GM18909 (cell line): Measurements from ENCODE around the gene TYK2.
A peak's percentile ranks its signal among the peaks of the same experiment; 100 is the strongest.
"Not testable (repeated sequence)": the region's sequence is repeated elsewhere in the genome, so short reads cannot be mapped to it uniquely, and the experiment has no call there.

Experiments
- ATAC-seq: cut with Tn5 transposase; IDR thresholded peaks from one replicate; pipeline ENCODE4 v1.9.1; 2021; ENCODE audit warnings: mild to moderate bottlenecking; ENCODE audit not compliant: unreplicated experiment, poor library complexity

TYK2 gene

GRCh38 chr19:10380313-10381102 lies at the start of gene TYK2:
TYK2 (minus strand) TSS chr19:10380572; CDS start chr19:10378406, 2,166 bp downstream.
- ATAC-seq, result peak; percentile 92

DNA sequence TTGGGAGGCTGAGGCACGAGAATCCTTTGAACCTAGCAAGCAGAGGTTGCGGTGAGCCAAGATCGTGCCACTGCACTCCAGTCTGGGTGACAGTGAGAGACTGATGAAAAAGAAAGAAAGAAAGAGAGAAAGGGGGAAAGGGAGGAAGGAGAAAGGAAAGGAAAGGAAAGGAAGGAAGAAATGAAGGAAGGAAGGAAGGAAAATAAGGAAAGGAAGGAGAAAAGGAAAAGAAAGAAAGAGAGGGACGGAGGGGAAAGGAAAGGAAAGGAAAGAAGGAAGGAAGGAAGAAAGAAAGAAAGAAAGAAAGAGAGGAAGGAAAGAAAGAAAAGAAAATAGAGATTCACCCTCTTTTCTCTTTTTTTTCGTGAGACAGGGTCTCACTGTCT lies 48.6 kb upstream of the TYK2 start:
- ATAC-seq, result no peak

- no peak for ATAC-seq
Observed at GRCh38 chr19:10427169-10427568, 46.8 kb upstream of the TYK2 start.

DNA sequence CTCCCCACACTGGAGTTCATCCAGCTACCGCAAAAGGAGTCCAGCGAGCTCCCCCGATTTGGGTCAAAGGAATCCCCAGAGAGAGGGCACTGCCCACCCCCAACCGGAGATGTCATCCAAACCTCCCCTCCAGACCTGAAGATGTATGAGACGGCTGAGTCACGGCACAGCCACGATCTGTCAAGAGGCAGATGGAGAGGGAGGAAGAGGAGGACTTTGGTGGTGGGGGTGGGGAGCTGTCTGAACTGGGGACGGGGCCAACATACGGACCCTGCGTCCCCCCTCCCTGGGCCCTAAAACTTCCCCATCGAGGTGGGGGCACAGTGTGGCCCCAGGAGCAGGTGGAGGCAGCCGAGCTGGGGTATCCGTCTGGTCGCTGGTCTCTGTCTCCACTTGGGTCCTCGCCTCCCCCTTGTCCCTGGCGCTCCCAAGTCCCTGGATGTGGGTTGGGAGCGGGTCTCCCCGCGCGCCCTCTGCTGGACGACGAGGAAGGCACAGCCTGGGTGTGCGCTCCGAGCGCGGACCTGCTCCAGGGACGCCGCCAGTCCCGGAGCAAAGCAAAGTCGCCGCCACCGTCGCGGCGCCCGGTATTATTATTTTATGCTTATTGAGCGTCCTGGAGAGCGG lies 43.8 kb upstream of the TYK2 start:
- no peak for ATAC-seq

GRCh38 chr19:10422846-10423245 lies 42.5 kb upstream of the TYK2 start:
- ATAC-seq, result no peak

DNA sequence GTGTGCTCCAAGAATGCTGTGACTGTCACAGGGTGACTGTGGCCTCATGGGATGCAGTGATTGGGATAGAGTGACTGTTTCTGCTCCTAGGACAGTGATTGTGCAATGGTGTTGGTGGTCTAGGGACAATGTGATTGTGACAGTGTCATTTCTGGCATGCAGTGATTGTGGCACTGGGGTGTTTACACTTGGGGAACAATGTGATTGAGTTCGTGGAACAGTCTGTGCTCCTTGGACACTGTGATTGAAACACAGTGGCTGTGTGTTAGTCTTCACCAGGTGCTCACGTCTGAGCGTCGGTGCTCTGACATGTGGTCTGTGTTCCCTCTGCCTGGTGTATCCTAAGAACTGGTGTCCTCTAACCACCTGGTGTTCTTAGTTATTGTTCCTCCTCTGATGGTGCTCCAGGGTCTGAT lies 41.7 kb upstream of the TYK2 start:
- ATAC-seq, result no peak

- no peak for ATAC-seq
Observed at GRCh38 chr19:10421240-10422045, 41.1 kb upstream of the TYK2 start.

DNA sequence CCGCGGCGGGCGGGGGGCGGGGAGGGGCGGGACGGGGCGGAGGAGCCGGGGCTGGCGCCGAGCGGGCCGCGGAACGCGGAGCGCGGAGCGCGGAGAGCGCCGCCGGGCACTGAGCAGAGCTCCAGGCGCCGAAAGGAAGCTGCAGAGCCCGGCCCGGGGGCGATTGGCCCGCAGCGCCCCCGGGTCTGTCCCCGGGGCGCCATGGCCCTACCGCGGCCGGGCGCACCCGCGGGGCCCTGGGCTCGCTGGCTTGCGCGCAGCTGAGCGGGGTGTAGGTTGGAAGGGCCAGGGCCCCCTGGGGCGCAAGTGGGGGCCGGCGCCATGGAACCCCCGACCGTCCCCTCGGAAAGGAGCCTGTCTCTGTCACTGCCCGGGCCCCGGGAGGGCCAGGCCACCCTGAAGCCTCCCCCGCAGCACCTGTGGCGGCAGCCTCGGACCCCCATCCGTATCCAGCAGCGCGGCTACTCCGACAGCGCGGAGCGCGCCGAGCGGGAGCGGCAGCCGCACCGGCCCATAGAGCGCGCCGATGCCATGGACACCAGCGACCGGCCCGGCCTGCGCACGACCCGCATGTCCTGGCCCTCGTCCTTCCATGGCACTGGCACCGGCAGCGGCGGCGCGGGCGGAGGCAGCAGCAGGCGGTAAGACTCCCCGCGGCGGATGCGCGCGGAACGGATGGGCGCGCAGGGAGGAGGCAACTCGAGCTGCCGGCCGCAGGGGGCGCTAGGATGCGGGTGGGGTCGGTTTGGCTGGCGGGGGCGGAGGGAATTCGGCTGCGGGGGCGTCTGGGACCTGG lies 40.3 kb upstream of the TYK2 start, which contains the start of gene PDE4A:
Gene PDE4A, plus strand, starts transcription at position 95 of the 796 bp plus-strand sequence. Its CDS starts 227 bp downstream, at position 322.
- ATAC-seq, result no peak

DNA sequence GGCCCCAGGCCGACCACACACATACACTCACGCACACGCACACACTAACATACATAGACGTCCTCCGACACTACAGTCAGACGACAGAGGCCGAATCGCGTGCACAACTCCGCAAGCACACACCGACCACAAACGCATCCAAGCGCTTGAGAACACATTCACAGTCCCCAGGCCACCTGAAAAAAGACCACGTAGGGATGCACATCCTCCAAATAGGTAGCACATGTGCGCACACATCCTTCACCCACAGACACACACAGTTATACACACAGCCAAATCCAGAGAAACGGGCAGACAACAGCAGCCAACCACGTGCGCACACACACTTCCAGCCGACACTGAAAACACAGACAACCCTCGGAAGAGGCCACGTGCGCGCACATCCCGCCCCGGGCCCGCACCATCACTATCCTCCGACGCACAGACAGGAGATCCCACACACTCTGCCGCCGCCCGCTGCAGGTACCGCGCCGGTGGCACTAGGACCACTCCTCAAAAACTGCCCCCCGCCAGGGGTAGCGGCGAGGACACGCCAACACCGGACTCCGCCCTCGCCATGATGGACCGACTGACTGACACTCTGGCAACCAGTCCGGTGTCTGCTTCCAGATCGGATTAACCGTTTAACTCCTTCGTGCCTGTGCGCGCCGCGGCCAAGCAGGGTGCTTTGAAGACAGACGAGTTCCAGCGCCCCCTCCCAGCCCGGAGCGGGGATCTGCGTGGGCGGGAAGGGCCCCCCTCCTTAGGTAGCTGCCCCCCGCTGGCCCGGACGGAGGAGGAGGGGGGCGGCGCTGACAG lies 39.5 kb upstream of the TYK2 start:
- ATAC-seq, result no peak

DNA sequence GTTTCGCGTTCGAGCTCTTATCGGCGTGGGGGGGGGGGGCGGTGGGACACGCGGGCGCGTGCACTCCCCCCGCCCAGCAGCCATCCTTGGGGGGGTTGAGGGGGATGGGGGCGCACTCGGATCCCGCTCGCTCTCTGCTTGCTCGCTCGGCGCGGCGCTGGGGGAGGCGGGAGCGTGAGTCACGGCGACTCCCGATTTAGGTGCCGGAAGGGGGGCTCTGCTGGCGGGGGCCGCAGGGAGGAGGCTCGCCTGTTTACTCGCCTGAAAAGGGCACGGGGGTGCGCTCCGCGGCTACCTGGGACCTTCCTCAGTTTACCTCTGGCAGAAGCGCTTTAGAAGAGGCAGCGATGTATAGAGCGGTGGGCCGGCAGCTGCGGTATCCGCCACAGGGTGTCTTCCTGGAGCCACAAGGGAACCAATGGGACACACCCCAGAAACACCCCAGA lies 38.9 kb upstream of the TYK2 start:
- no peak for ATAC-seq

DNA sequence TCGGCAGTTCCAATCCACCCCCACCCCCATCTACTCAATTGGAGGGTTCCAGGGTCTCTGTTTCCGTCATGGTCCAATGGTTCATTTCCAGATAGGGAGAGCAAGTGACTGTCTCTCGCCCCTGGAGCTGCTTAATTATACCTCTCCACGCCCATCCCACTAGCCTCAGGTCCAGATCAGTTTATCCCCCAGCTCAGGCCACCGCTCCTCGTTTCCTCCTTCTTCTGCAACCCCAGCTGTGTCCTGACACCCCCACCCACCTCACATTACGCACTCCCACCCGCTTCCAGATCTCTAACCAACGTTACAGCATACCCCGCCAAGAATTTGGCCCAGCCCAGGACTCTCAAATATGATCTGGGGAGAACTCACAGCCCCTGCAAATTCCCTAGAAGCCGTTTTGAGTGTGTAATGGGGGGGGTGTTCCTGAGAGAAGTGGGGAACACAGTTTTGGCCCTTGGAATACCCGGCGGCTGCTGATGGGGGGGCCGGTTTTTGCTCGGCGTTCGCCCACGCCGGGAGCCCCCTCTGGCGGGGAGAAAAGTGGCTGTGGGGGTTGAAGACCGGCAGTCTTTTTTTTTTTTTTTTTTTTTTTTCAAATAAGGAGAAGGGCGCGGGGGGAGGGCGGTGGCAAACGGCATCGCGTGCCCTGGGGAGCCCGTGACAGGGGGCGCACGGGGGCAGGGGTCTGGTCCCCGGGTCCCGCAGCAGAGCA lies 38.3 kb upstream of the TYK2 start:
- ATAC-seq, result no peak

DNA sequence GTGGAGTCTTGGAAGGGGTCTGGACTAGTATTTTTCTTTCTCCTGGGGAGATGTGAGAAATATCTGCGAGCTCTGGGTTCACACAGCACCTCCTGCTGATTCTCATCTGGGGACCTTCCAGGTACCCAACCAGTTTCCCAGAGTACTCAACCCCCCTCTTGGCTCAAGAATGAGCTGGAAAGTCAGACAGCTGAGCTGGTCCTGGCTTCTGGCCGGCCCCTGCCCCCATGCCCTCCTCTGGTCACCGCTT lies 37.8 kb upstream of the TYK2 start:
- no peak for ATAC-seq

- no peak for ATAC-seq
Observed at GRCh38 chr19:10417541-10418234, 37.3 kb upstream of the TYK2 start.

DNA sequence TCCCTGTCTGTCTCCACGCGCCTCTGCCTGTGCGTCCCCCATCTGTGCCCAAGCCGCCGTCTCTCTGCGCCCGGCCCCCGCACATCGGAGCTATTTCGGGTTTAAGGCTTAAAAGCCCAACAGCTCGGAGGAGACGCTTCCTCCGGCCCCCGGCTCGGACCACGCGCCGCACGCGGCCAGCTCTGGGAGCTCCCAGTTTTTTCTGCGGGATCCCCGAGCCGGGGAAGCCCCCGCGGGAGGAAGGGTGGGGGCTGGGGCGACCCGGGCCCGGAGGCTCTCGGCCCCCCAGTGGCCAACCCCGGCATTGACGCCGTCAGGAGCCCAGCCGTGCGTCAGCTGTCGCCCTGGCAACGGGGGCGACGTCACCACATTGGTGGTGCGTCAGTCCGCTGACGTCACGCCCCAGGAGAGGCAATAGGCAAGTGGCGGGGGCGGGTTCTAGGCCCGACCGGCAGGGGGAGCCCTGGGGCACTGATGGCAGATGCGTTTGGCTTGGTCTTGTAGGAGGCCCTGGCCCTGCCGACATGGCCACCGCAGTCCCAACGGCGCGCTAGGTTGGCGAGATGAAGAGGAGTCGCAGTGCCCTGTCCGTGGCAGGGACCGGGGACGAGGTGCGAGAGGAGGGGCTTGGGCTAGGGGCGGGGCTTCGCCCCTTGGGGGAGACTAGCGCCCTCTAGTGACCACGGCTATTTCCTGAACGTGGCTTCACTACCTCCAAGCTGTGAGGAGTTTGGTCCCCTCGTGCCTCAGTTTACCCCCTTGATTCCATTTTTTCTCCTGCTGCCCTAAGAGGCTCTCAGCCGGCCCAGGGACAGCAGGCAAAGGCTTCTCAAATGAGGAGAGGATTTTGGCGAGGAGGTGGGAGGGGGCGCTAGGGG lies 36.2 kb upstream of the TYK2 start:
- ATAC-seq, result peak; percentile 63

- ATAC-seq, result no peak
Observed at GRCh38 chr19:10416083-10416379, 35.7 kb upstream of the TYK2 start.

GRCh38 chr19:10412257-10412977 lies 32.0 kb upstream of the TYK2 start:
- peak; percentile 55 for ATAC-seq

- ATAC-seq, result not testable (repeated sequence)
Observed at GRCh38 chr19:10411224-10411623, 30.9 kb upstream of the TYK2 start.
